HG02798 (cell line): Measurements from ENCODE around the gene NFRKB.

Source experiments
- ATAC-seq: cut with Tn5 transposase; IDR thresholded peaks from one replicate; pipeline ENCODE4 v1.9.1; 2021; ENCODE audit warnings: mild to moderate bottlenecking; ENCODE audit not compliant: unreplicated experiment, poor library complexity

Gene NFRKB

GRCh38 chr11:129895126-129896041 lies at the start of gene NFRKB:
TSS of gene NFRKB (minus strand) at chr11:129895578. CDS start at chr11:129892849, 2,729 bp downstream.
- peak; percentile 95 for ATAC-seq

GRCh38 chr11:129944696-129945095 lies 49.3 kb upstream of the NFRKB start:
- ATAC-seq, result no peak

GRCh38 chr11:129943036-129943435 lies 47.7 kb upstream of the NFRKB start:
- ATAC-seq, result no peak

DNA sequence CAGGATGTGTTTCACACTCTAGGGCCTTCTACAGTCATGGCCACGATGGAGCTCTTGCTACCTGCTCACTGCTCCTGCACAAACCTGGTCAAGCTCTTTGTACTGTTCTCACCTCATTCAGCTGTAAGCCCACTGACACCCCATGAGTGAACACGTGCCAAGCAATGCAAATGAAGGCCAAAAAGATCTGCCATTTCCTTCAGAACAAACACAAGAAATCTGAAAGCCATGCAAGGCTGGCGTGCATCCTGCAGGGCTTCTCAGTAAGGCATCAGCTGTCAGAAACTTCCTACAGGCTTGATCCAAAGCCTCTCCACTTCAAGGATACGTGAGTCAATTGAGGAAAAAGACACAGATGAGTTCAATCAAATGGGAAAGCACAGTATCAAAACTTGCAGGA lies 44.1 kb upstream of the NFRKB start:
- ATAC-seq, result no peak

GRCh38 chr11:129938764-129939163 lies 43.4 kb upstream of the NFRKB start:
- ATAC-seq, result no peak

- no peak for ATAC-seq
Measured at GRCh38 chr11:129937592-129938238, 42.3 kb upstream of the NFRKB start.

- ATAC-seq, result no peak
Measured at GRCh38 chr11:129935723-129936122, 40.3 kb upstream of the NFRKB start.

- ATAC-seq, result no peak
Measured at GRCh38 chr11:129933891-129934290, 38.5 kb upstream of the NFRKB start.

DNA sequence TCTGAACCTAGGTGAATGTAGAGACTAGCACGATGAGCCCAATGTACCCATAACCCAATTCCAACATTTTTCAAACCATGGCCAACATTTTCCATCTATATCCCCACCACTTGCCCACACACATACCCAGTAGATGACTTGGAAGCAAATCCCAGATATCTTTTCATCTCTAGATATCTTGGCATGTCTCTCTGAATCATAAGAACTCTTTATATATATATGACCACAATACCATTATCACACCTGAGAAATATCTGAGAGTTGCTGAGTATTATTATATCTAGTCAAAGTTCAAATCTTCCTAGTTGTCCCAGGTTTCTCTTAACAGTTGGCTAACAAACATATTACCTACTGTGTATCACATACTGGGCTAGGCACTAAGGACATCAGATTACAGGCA lies 37.9 kb upstream of the NFRKB start:
- ATAC-seq, result no peak

DNA sequence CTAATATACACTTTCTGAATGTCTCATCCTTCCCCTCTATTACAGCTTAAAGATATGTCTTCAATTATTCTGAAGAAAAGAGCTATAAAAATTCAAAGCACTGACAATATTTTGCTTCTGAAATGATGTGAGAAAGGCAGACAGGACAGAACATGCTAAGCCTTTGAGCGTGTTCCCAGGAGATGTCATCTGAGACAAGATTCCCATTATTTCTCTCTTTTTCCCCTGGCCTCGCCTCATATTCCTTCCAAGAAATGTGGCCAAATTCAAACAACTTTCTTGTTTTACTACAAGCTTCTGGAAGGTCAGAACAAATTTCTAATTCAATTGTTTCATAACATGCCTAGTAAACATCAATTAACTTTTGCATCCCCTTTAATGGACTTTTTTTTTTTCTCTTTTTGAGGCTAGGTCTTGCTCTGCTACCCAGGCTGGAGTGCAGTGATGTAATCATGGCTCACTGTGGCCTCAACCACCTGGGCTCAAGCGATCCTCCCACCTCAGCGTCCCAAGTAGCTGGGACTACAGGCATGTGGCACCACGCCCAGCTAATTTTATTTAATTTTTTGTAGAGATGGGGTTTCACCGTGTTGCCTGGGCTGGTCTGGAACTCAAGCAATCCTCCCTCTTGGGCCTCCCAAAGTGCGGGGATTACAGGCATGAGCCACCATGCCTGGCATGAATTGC lies 37.1 kb upstream of the NFRKB start:
- ATAC-seq, result no peak

DNA sequence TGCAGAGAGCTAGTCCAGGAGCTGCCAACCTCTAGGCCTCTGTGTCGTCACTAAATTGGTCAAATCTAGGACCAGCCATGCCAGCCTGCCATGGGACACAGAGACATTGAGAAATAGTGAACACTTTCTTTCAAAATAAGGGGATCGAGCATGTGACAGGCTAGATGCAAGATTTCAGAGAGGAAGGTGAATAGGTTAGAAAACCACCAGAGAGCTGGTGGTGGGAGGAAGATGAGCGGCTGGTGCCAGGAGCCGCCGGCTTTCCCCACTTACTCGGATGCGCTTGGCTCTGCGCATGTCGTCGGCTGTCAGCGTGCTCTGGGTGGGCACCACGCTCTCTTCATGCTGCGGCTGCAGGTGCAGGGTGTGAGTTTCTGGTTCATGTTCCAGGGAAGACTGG lies 35.4 kb upstream of the NFRKB start:
- ATAC-seq, result no peak

DNA sequence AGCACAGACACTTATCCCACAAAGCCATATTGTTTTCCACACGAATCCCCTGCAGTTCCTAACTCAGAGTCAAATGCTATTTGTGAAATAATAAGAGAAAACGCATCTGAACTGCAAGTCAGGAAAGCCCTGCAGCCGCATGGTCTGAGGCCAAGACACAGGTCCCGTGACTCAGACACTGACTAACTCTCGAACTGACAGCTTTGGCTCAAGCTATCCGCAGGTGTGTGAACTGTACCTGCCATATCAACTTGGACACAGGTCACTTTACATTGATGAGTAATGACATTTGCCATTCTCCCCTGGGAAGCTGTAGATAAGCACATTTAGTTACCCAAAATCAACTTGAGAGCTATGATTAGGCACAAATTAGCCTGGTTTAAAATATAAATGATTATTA lies 34.9 kb upstream of the NFRKB start:
- no peak for ATAC-seq

- no peak for ATAC-seq
Measured at GRCh38 chr11:129929721-129930120, 34.3 kb upstream of the NFRKB start.

DNA sequence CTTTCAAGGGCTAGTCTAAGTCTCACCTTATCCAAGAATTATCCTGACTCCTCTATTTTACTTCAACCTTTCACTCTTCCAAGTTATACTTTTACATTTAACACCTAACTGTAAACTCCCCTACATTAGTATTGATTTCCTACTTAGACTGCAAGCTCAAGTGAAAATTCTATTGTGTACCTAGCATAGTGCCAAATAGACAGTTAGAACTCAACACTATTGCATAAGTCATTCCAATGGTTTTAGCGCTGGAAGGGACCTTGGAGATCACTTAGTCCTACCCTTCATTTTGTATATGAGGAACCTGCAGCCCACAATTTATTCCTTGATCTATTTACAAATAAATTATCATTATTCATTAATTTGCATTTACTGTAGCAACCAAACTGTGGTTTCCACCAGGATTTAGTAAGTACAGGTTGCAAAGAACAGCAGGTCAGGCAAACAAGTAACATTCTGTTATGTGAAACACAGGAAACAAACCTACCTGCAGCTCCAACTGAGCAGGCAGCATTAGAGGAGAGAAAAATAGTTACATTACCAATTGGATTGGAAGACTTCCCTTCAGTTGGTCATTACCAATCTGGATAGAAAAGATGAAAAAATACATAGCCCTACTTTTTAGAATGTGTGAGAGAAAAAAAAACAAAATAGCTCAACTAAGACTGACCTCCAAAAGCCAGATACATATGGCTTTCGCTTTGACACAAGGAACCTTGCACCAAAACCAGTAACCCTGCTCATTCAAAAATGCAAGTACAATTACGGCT lies 33.7 kb upstream of the NFRKB start:
- no peak for ATAC-seq

DNA sequence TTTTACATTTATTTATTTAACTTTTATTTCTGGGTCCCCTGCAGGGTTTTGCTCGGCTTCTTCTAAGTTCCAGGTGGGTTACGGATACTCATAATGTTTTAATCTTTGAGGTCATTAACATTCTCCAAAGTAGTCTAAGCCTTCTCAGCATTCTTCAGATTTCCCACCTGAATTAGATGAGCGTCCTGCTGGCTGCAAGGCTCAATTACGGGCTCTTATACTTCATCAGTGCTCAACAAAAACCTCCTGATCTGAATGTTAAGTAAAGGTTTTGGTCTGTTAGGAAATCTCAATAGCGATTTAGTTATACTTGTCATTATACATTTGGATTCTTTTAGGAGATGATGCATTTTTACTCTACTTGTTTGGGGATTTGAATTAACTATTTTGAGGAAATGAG lies 27.3 kb upstream of the NFRKB start:
- no peak for ATAC-seq

DNA sequence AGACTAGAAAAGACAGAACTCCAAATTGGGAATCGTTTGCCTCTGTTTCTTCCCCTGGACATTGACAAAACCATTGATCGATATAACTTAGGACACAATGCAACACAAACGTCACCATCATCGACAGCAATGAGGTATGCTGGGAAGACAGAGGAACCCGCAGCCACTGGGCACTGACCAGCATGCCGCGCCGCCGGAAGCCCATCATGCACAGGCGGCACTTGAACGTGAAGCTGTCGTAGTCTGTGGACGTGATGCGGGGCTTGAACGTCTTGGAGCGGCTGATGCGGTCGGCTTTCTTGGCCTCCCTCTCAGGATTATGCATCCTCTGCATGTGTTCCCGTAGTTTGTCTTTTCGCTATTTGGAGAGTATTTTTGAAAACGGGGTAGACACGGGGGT lies 23.0 kb upstream of the NFRKB start:
- no peak for ATAC-seq

DNA sequence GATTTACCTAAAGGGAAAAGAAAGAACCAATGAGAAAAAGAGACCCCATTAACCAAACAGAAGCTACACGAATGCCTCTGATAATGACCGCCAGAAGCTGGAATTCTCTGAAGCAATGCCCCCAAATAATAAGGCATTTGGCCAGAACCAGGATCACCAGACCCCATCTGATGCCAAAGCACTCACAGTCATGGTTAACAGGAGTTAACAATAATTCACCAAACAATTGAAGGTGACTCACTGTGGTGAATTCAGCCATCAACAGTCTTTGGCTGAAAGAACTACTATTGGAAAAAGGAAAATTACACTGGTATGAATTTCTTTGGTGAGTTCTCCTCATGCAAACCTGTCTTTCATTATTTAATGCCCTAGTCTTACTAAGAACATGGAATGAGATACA lies 21.9 kb upstream of the NFRKB start:
- ATAC-seq, result no peak

DNA sequence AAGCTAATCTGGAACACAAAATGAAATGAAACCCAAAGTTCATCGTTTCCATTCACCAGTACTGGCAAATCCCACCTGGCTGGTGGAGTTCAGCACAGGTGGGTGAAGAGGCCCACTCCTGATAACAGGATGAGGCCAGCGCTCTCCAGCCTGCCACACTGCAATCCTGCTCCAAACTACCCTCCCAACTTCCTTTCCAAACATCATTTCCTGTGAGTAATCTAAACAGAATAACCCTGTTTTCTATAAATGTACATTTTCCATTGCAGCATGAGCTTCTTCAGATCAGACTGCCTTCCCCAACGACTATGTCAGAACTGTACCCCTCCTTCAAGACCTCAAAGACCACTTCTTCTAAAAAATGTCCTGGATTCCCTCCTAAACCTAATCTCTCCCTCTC lies 15.9 kb upstream of the NFRKB start:
- ATAC-seq, result no peak

- no peak for ATAC-seq
Measured at GRCh38 chr11:129910360-129910759, 15.0 kb upstream of the NFRKB start.

- ATAC-seq, result no peak
Measured at GRCh38 chr11:129905402-129905801, 10.0 kb upstream of the NFRKB start.
